ENCODE measurements around the gene CDPF1.

GRCh38 chr22:46295277-46295971 lies 45.3 kb upstream of the CDPF1 start:
- TF ChIP-seq CTCF (IDR thresholded peaks at IDR 0.05): no peak
- TF ChIP-seq POLR2A (IDR thresholded peaks at IDR 0.05): no peak

Data from adrenal gland (tissue), 5 donors.